ENCODE measurements around the gene REN. TPM values are rescaled to one million over a fixed set of nuclear protein-coding genes. Genes with fewer than 3 reads are reported as not detected.

The REN gene
- total and polyA plus RNA-seq, 9 of the 15 experiments (the other 6 are each of a cell fraction or from before 2014, with no cell fraction given), result 1.7 to 9.9 (median 3.1) TPM

DNA sequence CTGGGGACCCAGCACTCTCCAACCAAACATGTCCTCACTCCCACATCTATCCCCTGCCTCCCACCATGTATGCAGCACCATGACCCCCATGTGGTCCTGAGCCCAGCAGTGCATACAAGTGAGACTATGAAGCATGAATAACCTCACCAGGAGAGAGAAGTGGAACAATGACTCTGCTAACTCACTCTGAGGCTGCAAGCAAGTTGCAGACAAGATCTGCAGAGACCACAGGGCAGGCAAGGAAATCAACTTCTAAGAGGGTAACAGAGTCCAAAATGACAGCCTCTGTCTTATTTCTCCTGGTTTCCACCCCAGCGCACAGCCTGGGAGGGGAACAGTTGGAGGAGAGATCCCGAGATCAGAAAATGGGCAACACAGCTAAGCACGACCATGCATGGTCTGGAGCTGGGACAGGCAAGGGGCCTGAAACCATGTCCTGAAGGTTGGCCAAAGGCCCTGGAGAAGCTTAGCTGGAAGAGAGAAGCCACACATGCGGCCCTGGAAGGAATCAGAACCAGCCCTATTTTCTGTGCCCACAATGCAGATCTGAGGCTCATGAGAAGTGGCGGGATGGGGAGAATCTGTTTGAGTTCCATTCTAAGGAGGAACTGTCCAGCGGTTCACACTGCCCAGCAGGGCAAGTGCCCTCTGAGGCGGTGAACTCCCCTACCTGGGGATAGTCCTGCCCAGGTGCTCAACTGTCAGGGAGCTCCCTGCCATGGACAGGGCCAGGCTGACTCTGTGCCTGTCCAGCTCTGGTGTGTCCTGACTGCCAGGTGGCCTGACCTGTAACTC is 12.5 kb upstream of the REN start (continued):
- 0 out of 2 replicates have a peak, but pooled peaks have one; percentile 32 for TF ChIP-seq MAX (CRISPR knock-in tag; IDR thresholded peaks at IDR 0.05)
- TF ChIP-seq NFE2 (IDR thresholded peaks at IDR 0.05; ENCODE audit: low read depth), result peak; percentile 77
- peak; percentile 63; the same call in 1 of the 2 replicates for TF ChIP-seq ZNF239 (CRISPR knock-in tag; IDR thresholded peaks at IDR 0.05)
- peak; percentile 17; the same call in 1 of the 2 replicates for TF ChIP-seq ZNF766 (CRISPR knock-in tag; conservative IDR thresholded peaks at IDR 0.05)
- TF ChIP-seq, protein P1, sequence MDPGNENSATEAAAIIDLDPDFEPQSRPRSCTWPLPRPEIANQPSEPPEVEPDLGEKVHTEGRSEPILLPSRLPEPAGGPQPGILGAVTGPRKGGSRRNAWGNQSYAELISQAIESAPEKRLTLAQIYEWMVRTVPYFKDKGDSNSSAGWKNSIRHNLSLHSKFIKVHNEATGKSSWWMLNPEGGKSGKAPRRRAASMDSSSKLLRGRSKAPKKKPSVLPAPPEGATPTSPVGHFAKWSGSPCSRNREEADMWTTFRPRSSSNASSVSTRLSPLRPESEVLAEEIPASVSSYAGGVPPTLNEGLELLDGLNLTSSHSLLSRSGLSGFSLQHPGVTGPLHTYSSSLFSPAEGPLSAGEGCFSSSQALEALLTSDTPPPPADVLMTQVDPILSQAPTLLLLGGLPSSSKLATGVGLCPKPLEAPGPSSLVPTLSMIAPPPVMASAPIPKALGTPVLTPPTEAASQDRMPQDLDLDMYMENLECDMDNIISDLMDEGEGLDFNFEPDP (CRISPR knock-in tag; IDR thresholded peaks at IDR 0.05), result 0 out of 2 replicates have a peak, but pooled peaks have one; percentile 54
- TF ChIP-seq, protein P2, sequence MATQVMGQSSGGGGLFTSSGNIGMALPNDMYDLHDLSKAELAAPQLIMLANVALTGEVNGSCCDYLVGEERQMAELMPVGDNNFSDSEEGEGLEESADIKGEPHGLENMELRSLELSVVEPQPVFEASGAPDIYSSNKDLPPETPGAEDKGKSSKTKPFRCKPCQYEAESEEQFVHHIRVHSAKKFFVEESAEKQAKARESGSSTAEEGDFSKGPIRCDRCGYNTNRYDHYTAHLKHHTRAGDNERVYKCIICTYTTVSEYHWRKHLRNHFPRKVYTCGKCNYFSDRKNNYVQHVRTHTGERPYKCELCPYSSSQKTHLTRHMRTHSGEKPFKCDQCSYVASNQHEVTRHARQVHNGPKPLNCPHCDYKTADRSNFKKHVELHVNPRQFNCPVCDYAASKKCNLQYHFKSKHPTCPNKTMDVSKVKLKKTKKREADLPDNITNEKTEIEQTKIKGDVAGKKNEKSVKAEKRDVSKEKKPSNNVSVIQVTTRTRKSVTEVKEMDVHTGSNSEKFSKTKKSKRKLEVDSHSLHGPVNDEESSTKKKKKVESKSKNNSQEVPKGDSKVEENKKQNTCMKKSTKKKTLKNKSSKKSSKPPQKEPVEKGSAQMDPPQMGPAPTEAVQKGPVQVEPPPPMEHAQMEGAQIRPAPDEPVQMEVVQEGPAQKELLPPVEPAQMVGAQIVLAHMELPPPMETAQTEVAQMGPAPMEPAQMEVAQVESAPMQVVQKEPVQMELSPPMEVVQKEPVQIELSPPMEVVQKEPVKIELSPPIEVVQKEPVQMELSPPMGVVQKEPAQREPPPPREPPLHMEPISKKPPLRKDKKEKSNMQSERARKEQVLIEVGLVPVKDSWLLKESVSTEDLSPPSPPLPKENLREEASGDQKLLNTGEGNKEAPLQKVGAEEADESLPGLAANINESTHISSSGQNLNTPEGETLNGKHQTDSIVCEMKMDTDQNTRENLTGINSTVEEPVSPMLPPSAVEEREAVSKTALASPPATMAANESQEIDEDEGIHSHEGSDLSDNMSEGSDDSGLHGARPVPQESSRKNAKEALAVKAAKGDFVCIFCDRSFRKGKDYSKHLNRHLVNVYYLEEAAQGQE (IDR thresholded peaks at IDR 0.05; ENCODE audit: borderline replicate concordance), result peak; percentile 27
- TF ChIP-seq, protein P2 (CRISPR knock-in tag; IDR thresholded peaks at IDR 0.05; ENCODE audit: low read depth), result peak; percentile 36; the same call in 1 of the 2 replicates
- TF ChIP-seq SP1 (CRISPR knock-in tag; IDR thresholded peaks at IDR 0.05), result no peak

Measured in K562 (cell line).